ENCODE data around the gene CEP170. TPM values are rescaled to one million over a fixed set of nuclear protein-coding genes. Genes with fewer than 3 reads are reported as not detected.

CEP170 gene
- total RNA-seq, 1 experiment from 2014 or later = 97.7 TPM

DNA sequence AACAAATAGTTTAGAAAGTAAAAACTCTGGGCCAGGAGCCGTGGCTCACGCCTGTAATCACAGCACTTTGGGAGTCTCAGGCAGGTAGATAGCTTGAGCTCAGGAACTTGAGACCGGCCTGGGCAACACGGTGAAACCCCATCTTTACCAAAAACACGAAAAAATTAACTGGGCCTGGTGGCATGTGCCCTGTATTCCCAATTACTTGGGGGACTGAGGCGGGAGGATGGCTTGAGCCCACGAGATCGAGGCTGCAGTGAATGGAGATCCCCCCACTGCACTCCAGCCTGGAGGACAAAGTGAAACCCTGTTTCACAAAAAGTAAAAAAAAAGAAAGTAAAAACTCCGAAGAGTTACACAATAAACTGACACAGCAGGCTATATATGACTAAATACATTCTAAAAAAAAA lies 10.6 kb downstream of the CEP170 start:
- Mint-ChIP-seq H3K4me1 (peaks cover 6 to 9% of the 10 kb centered on the region in 2 experiments), H3K9me3 (peaks cover 0 to 3% of the 10 kb centered on the region in 2 experiments; a peak in 1 of 5 replicates), H3K36me3 (ENCODE audit: insufficient read depth in 1 of 3, low read depth in 3 of 3) (peaks cover 19 to 34% (median 28%) of the 10 kb centered on the region in 3 experiments; a peak in 6 of 7 replicates), H3K27me3 (ENCODE audit: low read depth) (no peaks in the 10 kb centered on the region), H3K4me3 (no peak overlapping the region), H3K27ac (peak overlapping the region in 2 of 3 experiments; percentile 35 to 91; a peak in 5 of 7 replicates)
- H2AFZ ChIP-seq (ENCODE audit: low read length) = no peak overlapping the region
- H4K8ac ChIP-seq (replicated peaks; ENCODE audit: insufficient read length, low read depth, low read length) = no peak overlapping the region
- H3K9ac ChIP-seq (ENCODE audit: extremely low read depth, insufficient read length, low read length) = no peak overlapping the region
- no peaks in the 10 kb centered on the region for H3K23me2 ChIP-seq (ENCODE audit: insufficient read length, low read depth, low read length, poor library complexity, severe bottlenecking)
- no peak overlapping the region for H4K5ac ChIP-seq (ENCODE audit: insufficient read length, low read depth, low read length)
- no peak overlapping the region for H2BK20ac ChIP-seq (ENCODE audit: low read depth, low read length, poor library complexity, severe bottlenecking)
- no peaks in the 10 kb centered on the region for H3K27me3 ChIP-seq (ENCODE audit: insufficient read depth, low read length)
- no peak overlapping the region for H3T11ph ChIP-seq (ENCODE audit: low read length)
- no peak for TF ChIP-seq CTCF (conservative IDR thresholded peaks at IDR 0.05)
- H3K4me1 ChIP-seq (ENCODE audit: insufficient read depth, low read length) = no peaks in the 10 kb centered on the region; the same call in 1 of the 2 replicates
- H2BK5ac ChIP-seq (ENCODE audit: insufficient read length, low read length) = no peak overlapping the region
- no peaks in the 10 kb centered on the region for H3K9me3 ChIP-seq (ENCODE audit: control insufficient read depth, low read depth, low read length)
- no CpG with 5 or more reads among the region's 9 CpGs for WGBS (ENCODE audit: extremely low coverage, insufficient read length, low lambda C conversion rate)
- H3K4me2 ChIP-seq (ENCODE audit: insufficient read depth, insufficient read length, low read length) = no peak overlapping the region
- H4K91ac ChIP-seq (ENCODE audit: insufficient read length, low read depth, low read length) = no peak overlapping the region
- DNase-seq = no peak
- no peak overlapping the region for H2BK12ac ChIP-seq (ENCODE audit: insufficient read length, low read depth, low read length)
- peaks cover 4% of the 10 kb centered on the region for H3K79me1 ChIP-seq (ENCODE audit: insufficient read depth, low read depth, low read length, poor library complexity, severe bottlenecking)
- no peak overlapping the region for H2BK15ac ChIP-seq (ENCODE audit: low read depth, low read length)
- peaks cover 42% of the 10 kb centered on the region for H3K79me2 ChIP-seq (ENCODE audit: insufficient read depth, low read length)
- no peak overlapping the region for H3K27ac ChIP-seq (ENCODE audit: insufficient read length, low read depth, low read length)
- no peak overlapping the region for H3K14ac ChIP-seq (ENCODE audit: insufficient read depth, low read length)
- no peak overlapping the region for H2BK120ac ChIP-seq (ENCODE audit: low read depth, low read length, poor library complexity, severe bottlenecking)
- no peak overlapping the region for H3K18ac ChIP-seq (ENCODE audit: insufficient read length, low read depth, low read length)
- H4K20me1 ChIP-seq (ENCODE audit: control insufficient read depth, insufficient read depth, insufficient read length) = no peaks in the 10 kb centered on the region
- no peak overlapping the region for H3K23ac ChIP-seq (ENCODE audit: insufficient read length, low read depth, low read length)
- no peak overlapping the region for H3K4ac ChIP-seq (ENCODE audit: low read depth, low read length)
- no peak overlapping the region for H3K56ac ChIP-seq (ENCODE audit: insufficient read length, low read depth, low read length)
- H2AK5ac ChIP-seq (ENCODE audit: insufficient read length, low read length) = no peak overlapping the region
